NCI-H2171 treated with DMSO at 0.1 percent for 48 hours (cell line): ENCODE data around the gene ATXN7L1.

ENCODE experiments used
- DNase-seq: peaks from one replicate; lab custom pipeline; 2025; lab: John Stamatoyannopoulos, UW

Gene ATXN7L1

GRCh38 chr7:105827151-105827875, 49.1 kb downstream of the ATXN7L1 start:
- DNase-seq, result no peak

- no peak for DNase-seq
Observed at GRCh38 chr7:105826143-105826542, 50.3 kb downstream of the ATXN7L1 start.

GRCh38 chr7:105825371-105825770, 51.0 kb downstream of the ATXN7L1 start:
- DNase-seq, result no peak

GRCh38 chr7:105822806-105823205, 53.6 kb downstream of the ATXN7L1 start:
- DNase-seq, result no peak

- DNase-seq, result no peak
Observed at GRCh38 chr7:105821527-105821926, 54.9 kb downstream of the ATXN7L1 start.

- no peak for DNase-seq
Observed at GRCh38 chr7:105820363-105821066, 55.9 kb downstream of the ATXN7L1 start.

- no peak for DNase-seq
Observed at GRCh38 chr7:105819559-105819958, 56.8 kb downstream of the ATXN7L1 start.

GRCh38 chr7:105816954-105817615, 59.3 kb downstream of the ATXN7L1 start:
- DNase-seq, result no peak

GRCh38 chr7:105816266-105816843, 60.0 kb downstream of the ATXN7L1 start:
- no peak for DNase-seq

GRCh38 chr7:105815576-105815975, 60.8 kb downstream of the ATXN7L1 start:
- DNase-seq, result no peak

- DNase-seq, result no peak
Observed at GRCh38 chr7:105814481-105814880, 61.9 kb downstream of the ATXN7L1 start.

GRCh38 chr7:105811189-105811847, 65.1 kb downstream of the ATXN7L1 start:
- DNase-seq, result no peak

GRCh38 chr7:105810556-105810955, 65.8 kb downstream of the ATXN7L1 start:
- DNase-seq, result no peak

- no peak for DNase-seq
Observed at GRCh38 chr7:105808703-105809590, 67.5 kb downstream of the ATXN7L1 start.

- no peak for DNase-seq
Observed at GRCh38 chr7:105808209-105808608, 68.2 kb downstream of the ATXN7L1 start.

GRCh38 chr7:105807448-105807762, 69.0 kb downstream of the ATXN7L1 start:
- no peak for DNase-seq

GRCh38 chr7:105806592-105807447, 69.6 kb downstream of the ATXN7L1 start:
- DNase-seq, result no peak

GRCh38 chr7:105805447-105806019, 70.9 kb downstream of the ATXN7L1 start:
- DNase-seq, result no peak

GRCh38 chr7:105803429-105803736, 73.0 kb downstream of the ATXN7L1 start:
- DNase-seq, result no peak
